NCI-H69 (cell line): Measurements from ENCODE around the gene DIP2B.

ENCODE experiments used
- DNase-seq: peaks from one replicate; lab custom pipeline; 2025; lab: John Stamatoyannopoulos, UW

DIP2B gene

GRCh38 chr12:50635857-50636256 is 131.1 kb downstream of the DIP2B start:
- DNase-seq = no peak

GRCh38 chr12:50636505-50636904 is 131.7 kb downstream of the DIP2B start:
- DNase-seq = no peak

GRCh38 chr12:50637870-50638481 is 133.2 kb downstream of the DIP2B start:
- DNase-seq = peak; percentile 71

GRCh38 chr12:50638482-50638880 is 133.7 kb downstream of the DIP2B start:
- no peak for DNase-seq

GRCh38 chr12:50639721-50640120 is 134.9 kb downstream of the DIP2B start:
- DNase-seq = no peak

- DNase-seq = no peak
Observed at GRCh38 chr12:50640321-50640939, 135.6 kb downstream of the DIP2B start.

GRCh38 chr12:50641566-50641965 is 136.8 kb downstream of the DIP2B start:
- no peak for DNase-seq

- DNase-seq = peak; percentile 15
Observed at GRCh38 chr12:50642035-50642451, 137.3 kb downstream of the DIP2B start.

- DNase-seq = peak; percentile 71
Observed at GRCh38 chr12:50642761-50643160, 138.0 kb downstream of the DIP2B start.

- DNase-seq = peak; percentile 25
Observed at GRCh38 chr12:50647031-50647430, 142.2 kb downstream of the DIP2B start.

GRCh38 chr12:50647479-50647878 is 142.7 kb downstream of the DIP2B start:
- DNase-seq = peak; percentile 19

GRCh38 chr12:50650285-50650684 is 145.5 kb downstream of the DIP2B start:
- DNase-seq = no peak

GRCh38 chr12:50655374-50655921 is 150.7 kb downstream of the DIP2B start:
- no peak for DNase-seq

GRCh38 chr12:50659260-50659659 is 154.5 kb downstream of the DIP2B start:
- DNase-seq = no peak

GRCh38 chr12:50659690-50660424 is 155.1 kb downstream of the DIP2B start:
- peak; percentile 71 for DNase-seq

- peak; percentile 80 for DNase-seq
Observed at GRCh38 chr12:50660425-50660822, 155.6 kb downstream of the DIP2B start.

- DNase-seq = peak; percentile 22
Observed at GRCh38 chr12:50661300-50662115, 156.7 kb downstream of the DIP2B start.

GRCh38 chr12:50662116-50662510 is 157.3 kb downstream of the DIP2B start:
- DNase-seq = no peak

GRCh38 chr12:50665170-50665569 is 160.4 kb downstream of the DIP2B start:
- DNase-seq = peak; percentile 76

GRCh38 chr12:50665609-50666008 is 160.8 kb downstream of the DIP2B start:
- DNase-seq = peak; percentile 29

- DNase-seq = no peak
Observed at GRCh38 chr12:50666023-50666422, 161.2 kb downstream of the DIP2B start.

GRCh38 chr12:50672158-50672557 is 167.4 kb downstream of the DIP2B start:
- no peak for DNase-seq
